Cardiac muscle cell (in vitro differentiated cells and primary cell): ENCODE results near the gene CXADR. TPM values are rescaled to one million over a fixed set of nuclear protein-coding genes. Genes with fewer than 3 reads are reported as not detected.

Experiments used
- DNase-seq, 2 donors: peaks; one replicate each; pipeline versions ENCODE4 v3.0.0 to v3.0.0-alpha.2; 2010 to 2017; ENCODE audit warnings: low read depth in 1 of 2, low spot score in 1 of 2
- H3K27ac ChIP-seq: fragments of 200-600 bp; sonication (generic); 2 replicates; pipeline ENCODE4 v1.5.1; 2016
- H3K27me3 ChIP-seq: fragments of 200-600 bp; sonication (generic); 2 replicates; pipeline ENCODE4 v1.6.0; 2016; ENCODE audit warnings: control low read depth
- H3K36me3 ChIP-seq: fragments of 200-600 bp; sonication (generic); 2 replicates; pipeline ENCODE4 v1.5.1; 2016; ENCODE audit warnings: control low read depth
- H3K4me1 ChIP-seq: fragments of 200-600 bp; sonication (generic); 2 replicates; pipeline ENCODE4 v1.8.1; 2017; ENCODE audit warnings: low read depth, mild to moderate bottlenecking, mixed run types
- H3K4me3 ChIP-seq: fragments of 200-600 bp; sonication (generic); 2 replicates; pipeline ENCODE4 v1.5.1; 2016; ENCODE audit warnings: mild to moderate bottlenecking
- H3K9me3 ChIP-seq: fragments of 200-600 bp; sonication (generic); 2 replicates; pipeline ENCODE4 v1.5.1; 2017; ENCODE audit warnings: low read depth, mild to moderate bottlenecking, control low read depth
- CTCF ChIP-seq: IDR thresholded peaks from 2 replicates; pipeline ENCODE4 v1.5.1; 2012; ENCODE audit warnings: low read depth, mild to moderate bottlenecking, low read length
- polyA plus RNA-seq: library from polyadenylated mRNA; unstranded; fragments of >200 nt; fragmentation: Nextera tagmentation; extraction: Ambion mirVana; gene quantifications from 2 replicates; pipeline ENCODE4 v1.2.1, GENCODE V29; 2016
- total RNA-seq: library from RNA; depleted of rRNA; stranded (reverse); fragments of >200 nt; gene quantifications from 2 replicates; pipeline ENCODE4 v1.2.3, GENCODE V29; 2016

Gene CXADR
- total and polyA plus RNA-seq, 2 experiments from 2014 or later = 49.6 to 57.1 TPM

GRCh38 chr21:17585875-17586450 lies 73.1 kb downstream of the CXADR start:
- Histone ChIP-seq H3K4me1 (no peaks in the 10 kb centered on the region), H3K4me3 (no peak overlapping the region), H3K27me3 (no peaks in the 10 kb centered on the region), H3K27ac (no peak overlapping the region), H3K9me3 (no peaks in the 10 kb centered on the region), H3K36me3 (no peaks in the 10 kb centered on the region)
- DNase-seq = peak; percentile 53 to 74
- peak; percentile 58 for TF ChIP-seq CTCF

- peaks cover 9% of the 10 kb centered on the region for H3K36me3 ChIP-seq
- no peaks in the 10 kb centered on the region for H3K4me1 ChIP-seq
- H3K9me3 ChIP-seq = no peaks in the 10 kb centered on the region
- peak in 1 of 2 donors; percentile 91 for DNase-seq
- H3K4me3 ChIP-seq = no peak overlapping the region
- H3K27me3 ChIP-seq = no peaks in the 10 kb centered on the region
- H3K27ac ChIP-seq = no peak overlapping the region
- TF ChIP-seq CTCF = no peak
These were observed 77.6 kb downstream of the CXADR start for GRCh38 chr21:17590430-17590829.

GRCh38 chr21:17597680-17598079 lies 84.8 kb downstream of the CXADR start:
- no peaks in the 10 kb centered on the region for H3K27me3 ChIP-seq
- H3K9me3 ChIP-seq = no peaks in the 10 kb centered on the region
- TF ChIP-seq CTCF = no peak
- peaks cover 15% of the 10 kb centered on the region for H3K36me3 ChIP-seq
- no peak for DNase-seq
- H3K4me1 ChIP-seq = no peaks in the 10 kb centered on the region
- H3K4me3 ChIP-seq = no peak overlapping the region
- H3K27ac ChIP-seq = no peak overlapping the region

GRCh38 chr21:17598437-17598836 lies 85.6 kb downstream of the CXADR start:
- no peaks in the 10 kb centered on the region for H3K27me3 ChIP-seq
- no peak overlapping the region for H3K27ac ChIP-seq
- H3K9me3 ChIP-seq = no peaks in the 10 kb centered on the region
- no peak overlapping the region for H3K4me3 ChIP-seq
- DNase-seq = no peak
- TF ChIP-seq CTCF = no peak
- no peaks in the 10 kb centered on the region for H3K4me1 ChIP-seq
- peaks cover 19% of the 10 kb centered on the region for H3K36me3 ChIP-seq

- TF ChIP-seq CTCF = no peak
- Histone ChIP-seq H3K27ac (no peak overlapping the region), H3K9me3 (no peaks in the 10 kb centered on the region), H3K36me3 (peaks cover 15% of the 10 kb centered on the region), H3K27me3 (no peaks in the 10 kb centered on the region), H3K4me1 (no peaks in the 10 kb centered on the region), H3K4me3 (no peak overlapping the region)
- DNase-seq = peak in 1 of 2 donors; percentile 40
These were observed 90.0 kb downstream of the CXADR start for GRCh38 chr21:17602874-17603273.

GRCh38 chr21:17607684-17608083 lies 94.8 kb downstream of the CXADR start:
- TF ChIP-seq CTCF = no peak
- peaks cover 14% of the 10 kb centered on the region for H3K36me3 ChIP-seq

More at GRCh38 chr21:17607684-17608083, 94.8 kb downstream of the CXADR start:
- H3K9me3 ChIP-seq = no peaks in the 10 kb centered on the region
- no peaks in the 10 kb centered on the region for H3K27me3 ChIP-seq
- peaks cover 7% of the 10 kb centered on the region for H3K4me1 ChIP-seq
- no peak overlapping the region for H3K4me3 ChIP-seq
- no peak overlapping the region for H3K27ac ChIP-seq
- DNase-seq = no peak
